Caco-2 (cell line): ENCODE measurements around the gene MPDZ. TPM values are rescaled to one million over a fixed set of nuclear protein-coding genes. Genes with fewer than 3 reads are reported as not detected.
"Not testable (repeated sequence)": the region's sequence is repeated elsewhere in the genome, so short reads cannot be mapped to it uniquely, and the experiment has no call there.

Source experiments
- BruUV-seq: library from RNA; stranded (reverse); fragments of 400-500 nt; replicated peaks from 2 replicates; lab custom pipeline; 2021; lab: Mats Ljungman, UMichigan
- CTCF ChIA-PET: fragments of 300-600 bp; sonication (Branson Sonifier 250); formaldehyde crosslinking; loops from one replicate; lab custom pipeline; 2022; ENCODE audit warnings: antibody characterized with exemption; lab: Charles Lee
- POLR2A ChIA-PET: fragments of 300-600 bp; sonication (Branson Sonifier 250); formaldehyde crosslinking; loops from one replicate; lab custom pipeline; 2022; ENCODE audit warnings: antibody characterized with exemption; lab: Charles Lee
- DNase-seq, 2 experiments: peaks; one replicate each; pipeline versions ENCODE4 v3.0.0 to v3.0.0-alpha.2; 2020 to 2022
- H3K27me3 ChIP-seq: replicated peaks from 2 replicates; pipeline ENCODE4 v1.6.0; 2011; ENCODE audit warnings: low read length; ENCODE audit not compliant: control insufficient read depth, insufficient read depth
- H3K36me3 ChIP-seq: 2 replicates; pipeline ENCODE4 v1.5.1; 2011; ENCODE audit warnings: low read length; ENCODE audit not compliant: control insufficient read depth, insufficient read depth
- H3K4me1 ChIP-seq: fragments of 250-450 bp; sonication (Bioruptor Pico); 2 replicates; pipeline ENCODE4 v1.5.1; 2020; ENCODE audit warnings: mild to moderate bottlenecking
- H3K4me3 ChIP-seq: 2 replicates; pipeline ENCODE4 v1.5.1; 2011; ENCODE audit warnings: low read depth, mild to moderate bottlenecking, control low read depth, low read length
- H3K9me3 ChIP-seq: fragments of 250-450 bp; sonication (Bioruptor Pico); 2 replicates; pipeline ENCODE4 v1.5.1; 2020; ENCODE audit warnings: mild to moderate bottlenecking, moderate library complexity
- H3K27ac Mint-ChIP-seq: one replicate; pipeline ENCODE4 v1.8.0; 2022; ENCODE audit warnings: mixed read lengths; ENCODE audit not compliant: unreplicated experiment
- H3K27me3 Mint-ChIP-seq: one replicate; pipeline ENCODE4 v1.8.0; 2022; ENCODE audit warnings: mixed read lengths; ENCODE audit not compliant: insufficient read depth, unreplicated experiment
- H3K36me3 Mint-ChIP-seq: one replicate; pipeline ENCODE4 v1.8.0; 2022; ENCODE audit warnings: mild to moderate bottlenecking, mixed read lengths; ENCODE audit not compliant: insufficient read depth, unreplicated experiment
- H3K4me1 Mint-ChIP-seq: one replicate; pipeline ENCODE4 v1.8.0; 2022; ENCODE audit warnings: low read depth, mixed read lengths; ENCODE audit not compliant: unreplicated experiment
- H3K4me3 Mint-ChIP-seq: one replicate; pipeline ENCODE4 v1.8.0; 2022; ENCODE audit warnings: mild to moderate bottlenecking, moderate library complexity, mixed read lengths; ENCODE audit not compliant: unreplicated experiment
- H3K9me3 Mint-ChIP-seq: one replicate; pipeline ENCODE4 v1.8.0; 2022; ENCODE audit warnings: mixed read lengths; ENCODE audit not compliant: unreplicated experiment
- CTCF ChIP-seq, 2 experiments: fragments of 200-600 bp in 1 of 2; IDR thresholded peaks; 1 replicate in 1 of 2; 2 replicates in 1 of 2; pipeline versions ENCODE4 v1.5.1 to v1.8.0; 2011 to 2022; ENCODE audit warnings: antibody characterized with exemption in 1 of 2, control low read depth in 1 of 2, inconsistent platforms in 1 of 2, low read depth in 1 of 2, low read length in 1 of 2, mild to moderate bottlenecking in 1 of 2, moderate library complexity in 1 of 2; ENCODE audit not compliant: insufficient read depth in 1 of 2, severe bottlenecking in 1 of 2, unreplicated experiment in 1 of 2
- intact Hi-C: fragments of 100-400 bp; cut with micrococcal nuclease; formaldehyde crosslinking; loops from one replicate; pipeline ENCODE4 v1.10.0; 2022; ENCODE audit not compliant: unreplicated experiment
- total RNA-seq: library from RNA; stranded (reverse); gene quantifications from 2 replicates; pipeline ENCODE4 v1.2.3, GENCODE V29; 2022

The MPDZ gene
- total RNA-seq, 1 experiment from 2014 or later, result not detected

- CTCF ChIA-PET, result no interaction called here
- POLR2A ChIA-PET, result no interaction called here
- H3K27me3 Mint-ChIP-seq, result no peaks in the 10 kb centered on the region
- Histone ChIP-seq H3K4me1 (no peaks in the 10 kb centered on the region), H3K27me3 (no peaks in the 10 kb centered on the region), H3K4me3 (no peak overlapping the region), H3K9me3 (no peaks in the 10 kb centered on the region), H3K36me3 (no peaks in the 10 kb centered on the region)
- no peak for DNase-seq
- no peak overlapping the region for H3K4me3 Mint-ChIP-seq
- intact Hi-C loops, result no loop called here
- no peaks in the 10 kb centered on the region for H3K9me3 Mint-ChIP-seq
- no peak for TF ChIP-seq CTCF (IDR thresholded peaks at IDR 0.05; ENCODE audit: insufficient read depth in 1 of 2, low read depth in 1 of 2, low read length in 1 of 2, severe bottlenecking in 1 of 2, unreplicated experiment in 1 of 2)
- H3K27ac Mint-ChIP-seq, result no peak overlapping the region
- H3K4me1 Mint-ChIP-seq, result no peaks in the 10 kb centered on the region
- no TSS peak for BruUV-seq
- H3K36me3 Mint-ChIP-seq, result no peaks in the 10 kb centered on the region
Measured at GRCh38 chr9:13224366-13224765, 55.1 kb downstream of the MPDZ start.

- H3K4me1 Mint-ChIP-seq, H3K9me3 Mint-ChIP-seq, DNase-seq, POLR2A ChIA-PET, H3K27me3 ChIP-seq, H3K36me3 Mint-ChIP-seq, H3K4me1 ChIP-seq, H3K4me3 Mint-ChIP-seq, H3K9me3 ChIP-seq, H3K27ac Mint-ChIP-seq, intact Hi-C loops, H3K36me3 ChIP-seq, BruUV-seq, H3K4me3 ChIP-seq, CTCF ChIA-PET, H3K27me3 Mint-ChIP-seq: not testable (repeated sequence)
Measured at GRCh38 chr9:13222733-13223132, 56.8 kb downstream of the MPDZ start.

DNA sequence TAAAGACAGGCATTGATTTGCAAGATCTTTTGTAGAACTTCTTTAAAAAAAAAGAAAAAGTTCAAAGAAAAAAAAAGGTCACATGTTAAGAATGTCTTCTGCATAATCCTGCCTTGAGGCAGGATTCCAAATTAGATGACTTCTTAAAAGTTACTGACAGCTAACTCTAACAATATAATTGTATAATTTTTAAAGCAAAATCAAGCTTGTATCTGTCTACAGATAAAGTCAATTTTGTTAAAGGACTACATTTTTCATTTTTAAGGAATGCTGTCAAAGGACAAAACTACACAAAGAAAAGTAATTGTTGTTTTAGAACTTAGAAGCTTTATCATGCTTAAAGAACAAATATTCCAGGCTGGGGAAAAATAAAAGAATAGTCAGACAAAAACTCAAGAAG is 57.8 kb downstream of the MPDZ start:
- H3K27me3 Mint-ChIP-seq, result no peaks in the 10 kb centered on the region
- no TSS peak for BruUV-seq
- no peak for DNase-seq
- ChIA-PET CTCF (no interaction called here), POLR2A (no interaction called here)
- Histone ChIP-seq H3K36me3 (no peaks in the 10 kb centered on the region), H3K4me1 (no peaks in the 10 kb centered on the region), H3K4me3 (no peak overlapping the region), H3K27me3 (no peaks in the 10 kb centered on the region), H3K9me3 (no peaks in the 10 kb centered on the region)
- TF ChIP-seq CTCF (IDR thresholded peaks at IDR 0.05; ENCODE audit: insufficient read depth in 1 of 2, low read depth in 1 of 2, low read length in 1 of 2, severe bottlenecking in 1 of 2, unreplicated experiment in 1 of 2), result no peak
- intact Hi-C loops, result no loop called here
- no peaks in the 10 kb centered on the region for H3K36me3 Mint-ChIP-seq
- no peak overlapping the region for H3K27ac Mint-ChIP-seq
- H3K4me1 Mint-ChIP-seq, result no peaks in the 10 kb centered on the region
- H3K4me3 Mint-ChIP-seq, result no peak overlapping the region
- H3K9me3 Mint-ChIP-seq, result no peaks in the 10 kb centered on the region

DNA sequence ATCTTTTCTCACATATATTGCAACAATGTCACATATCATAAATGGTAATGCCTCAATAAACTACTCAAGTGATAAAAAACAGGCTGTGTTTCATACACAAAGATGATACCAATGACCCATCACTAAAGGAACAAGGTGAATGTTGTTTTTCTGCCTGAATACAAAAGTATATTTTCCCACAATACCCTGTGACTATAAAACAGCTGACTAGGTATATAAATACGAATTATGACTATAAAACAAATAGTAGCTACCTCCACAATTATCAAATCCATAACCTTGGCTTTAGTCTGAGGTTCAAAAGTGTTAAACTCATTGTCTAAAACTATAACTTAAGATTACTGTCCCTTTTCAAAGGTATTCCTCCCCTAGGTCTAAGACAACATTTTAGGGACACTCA is 58.7 kb downstream of the MPDZ start:
- H3K9me3 Mint-ChIP-seq, result no peaks in the 10 kb centered on the region
- BruUV-seq, result no TSS peak
- intact Hi-C loops, result no loop called here
- Histone ChIP-seq H3K9me3 (no peaks in the 10 kb centered on the region), H3K4me1 (no peaks in the 10 kb centered on the region), H3K4me3 (no peak overlapping the region), H3K27me3 (no peaks in the 10 kb centered on the region), H3K36me3 (no peaks in the 10 kb centered on the region)
- DNase-seq, result no peak
- H3K27ac Mint-ChIP-seq, result no peak overlapping the region
- ChIA-PET POLR2A (no interaction called here), CTCF (no interaction called here)
- no peaks in the 10 kb centered on the region for H3K36me3 Mint-ChIP-seq
- no peaks in the 10 kb centered on the region for H3K27me3 Mint-ChIP-seq
- no peak overlapping the region for H3K4me3 Mint-ChIP-seq
- TF ChIP-seq CTCF (IDR thresholded peaks at IDR 0.05; ENCODE audit: insufficient read depth in 1 of 2, low read depth in 1 of 2, low read length in 1 of 2, severe bottlenecking in 1 of 2, unreplicated experiment in 1 of 2), result no peak
- no peaks in the 10 kb centered on the region for H3K4me1 Mint-ChIP-seq
